ENCODE measurements around the gene GALNT9.
"Not testable (repeated sequence)": the region's sequence is repeated elsewhere in the genome, so short reads cannot be mapped to it uniquely, and the experiment has no call there.

Gene GALNT9

GRCh38 chr12:132248453-132249167 lies 80.8 kb downstream of the GALNT9 start:
- DNase-seq (ENCODE audit: low read depth), result no peak

DNA sequence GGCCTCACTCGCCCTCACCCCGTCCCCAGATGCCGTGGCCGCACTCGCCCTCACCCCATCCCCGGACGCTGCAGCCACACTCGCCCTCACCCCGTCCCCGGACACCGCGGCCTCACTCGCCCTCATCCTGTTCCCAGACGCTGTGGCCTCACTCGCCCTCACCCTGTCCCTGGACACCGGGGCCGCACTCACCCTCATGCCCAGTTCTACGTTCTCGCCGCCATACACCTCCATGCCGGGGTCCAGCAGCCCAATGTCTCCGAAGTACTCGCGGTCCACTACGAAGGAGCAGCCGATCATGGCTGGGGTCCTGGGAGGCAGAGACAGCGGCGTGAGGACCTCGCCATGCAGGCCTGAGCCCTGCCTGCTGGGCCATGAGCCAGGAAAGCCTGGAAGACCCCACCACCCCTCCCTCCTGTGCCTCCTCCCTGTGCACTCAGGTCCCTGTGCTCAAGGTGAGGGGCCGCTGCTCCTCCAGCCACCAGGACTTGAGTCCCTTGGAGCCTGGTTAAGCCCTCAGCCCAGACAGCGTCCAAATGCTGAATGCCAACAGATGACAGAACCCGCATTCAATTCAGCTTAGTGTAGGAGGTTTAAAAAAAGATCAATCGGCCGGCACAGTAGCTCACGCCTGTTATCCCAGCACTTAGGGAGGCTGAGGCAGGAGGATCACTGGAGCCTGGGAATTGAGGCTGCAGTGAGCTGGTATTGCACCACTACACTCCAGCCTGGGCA lies 81.5 kb downstream of the GALNT9 start:
- DNase-seq (ENCODE audit: low read depth), result no peak

GRCh38 chr12:132246997-132247717 lies 82.2 kb downstream of the GALNT9 start:
- DNase-seq (ENCODE audit: low read depth), result no peak

- DNase-seq (ENCODE audit: low read depth), result no peak
Measured at GRCh38 chr12:132245521-132246101, 83.8 kb downstream of the GALNT9 start.

- DNase-seq (ENCODE audit: low read depth), result no peak
Measured at GRCh38 chr12:132244724-132245295, 84.6 kb downstream of the GALNT9 start.

DNA sequence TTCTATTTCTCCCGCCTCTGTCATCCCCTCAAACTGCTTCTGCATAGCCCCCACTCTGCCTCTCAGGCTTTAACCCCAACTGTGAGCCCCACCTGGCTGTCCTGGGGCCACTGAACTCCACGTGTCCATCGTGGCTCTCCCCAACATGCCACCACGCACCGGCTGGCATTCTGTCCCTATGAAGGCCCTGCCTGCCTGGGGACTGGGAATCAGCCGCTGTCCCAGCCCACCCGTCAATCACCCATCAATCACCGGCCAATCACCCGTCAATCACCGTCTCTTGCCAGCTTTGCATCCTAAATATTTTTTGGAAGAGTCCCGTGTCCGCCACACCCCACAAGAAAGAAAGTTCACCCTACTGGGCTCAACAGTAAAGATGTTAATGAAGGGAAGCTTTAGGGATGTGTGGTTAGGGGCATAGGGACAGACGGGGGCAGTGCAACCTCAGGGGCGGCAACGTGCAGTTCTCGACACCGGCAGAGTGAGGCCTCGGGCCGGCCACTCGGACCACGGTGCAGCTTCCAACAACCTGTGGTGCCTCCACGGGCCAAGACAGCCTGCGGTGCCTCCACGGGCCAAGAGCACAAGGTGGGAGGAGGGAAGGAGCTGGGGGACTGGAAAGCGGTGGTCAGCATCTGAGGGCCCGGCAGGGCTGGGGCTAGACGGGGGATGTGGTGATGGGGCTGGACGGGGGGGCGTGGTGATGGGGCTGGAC lies 85.6 kb downstream of the GALNT9 start:
- DNase-seq (ENCODE audit: low read depth), result no peak

- DNase-seq (ENCODE audit: low read depth), result not testable (repeated sequence)
Measured at GRCh38 chr12:132243171-132243570, 86.2 kb downstream of the GALNT9 start.

DNA sequence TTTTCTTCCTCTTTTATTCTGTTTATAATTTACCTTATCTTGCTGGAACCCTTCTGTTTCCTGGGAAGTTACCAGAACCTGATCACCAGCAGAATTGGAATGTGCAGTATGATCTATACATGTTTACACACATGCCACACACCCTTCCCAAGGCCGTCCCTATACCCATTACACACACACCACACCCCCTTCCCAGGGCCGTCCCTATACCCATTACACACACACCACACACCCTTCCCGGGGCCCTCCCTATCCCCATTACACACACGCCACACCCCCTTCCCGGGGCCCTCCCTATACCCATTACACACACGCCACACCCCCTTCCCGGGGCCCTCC lies 88.8 kb downstream of the GALNT9 start:
- not testable (repeated sequence) for DNase-seq (ENCODE audit: low read depth)

DNA sequence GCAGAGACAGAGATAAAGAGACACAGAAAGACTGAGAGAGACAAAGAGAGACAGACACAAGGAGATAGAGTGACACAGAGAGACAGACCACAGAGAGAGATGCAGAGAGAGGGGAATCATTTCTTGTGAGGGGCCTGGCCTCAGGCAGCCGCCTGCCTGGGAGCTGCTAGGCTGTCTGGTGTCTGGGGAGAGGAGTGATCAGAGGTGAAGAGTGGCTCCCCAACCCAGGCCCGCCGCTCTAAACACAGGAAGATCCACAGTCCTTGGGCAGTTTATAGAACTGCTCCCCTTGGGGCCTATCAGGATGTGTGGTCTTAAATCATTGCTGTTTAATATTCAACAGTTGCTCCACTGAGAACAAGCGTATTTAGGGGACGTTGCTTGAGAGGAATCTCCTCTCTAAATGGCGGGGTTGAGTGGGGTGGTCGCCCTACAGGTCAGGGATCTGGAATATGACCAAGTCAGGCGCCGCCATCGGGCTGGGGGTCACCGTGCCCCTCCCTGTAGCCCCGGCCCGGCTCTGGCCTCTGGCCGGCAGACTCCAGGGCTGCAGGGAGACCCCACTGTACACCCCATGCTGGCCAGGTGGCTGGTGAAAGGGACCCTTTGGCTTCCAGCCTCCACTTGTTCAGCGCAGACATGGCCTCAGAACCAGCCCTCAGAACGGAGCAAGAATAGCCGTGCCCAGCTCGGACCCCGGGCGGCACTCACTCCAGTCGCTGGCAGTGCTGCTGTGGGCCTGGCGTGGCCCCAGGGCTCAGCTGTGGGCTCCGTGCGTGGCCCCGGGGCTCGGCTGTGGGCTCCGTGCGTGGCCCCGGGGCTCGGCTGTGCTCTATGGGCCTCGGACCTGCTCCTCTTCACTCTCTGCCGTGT lies 89.4 kb downstream of the GALNT9 start:
- DNase-seq (ENCODE audit: low read depth), result no peak

GRCh38 chr12:132239392-132239791 lies 90.0 kb downstream of the GALNT9 start:
- DNase-seq (ENCODE audit: low read depth), result no peak

DNA sequence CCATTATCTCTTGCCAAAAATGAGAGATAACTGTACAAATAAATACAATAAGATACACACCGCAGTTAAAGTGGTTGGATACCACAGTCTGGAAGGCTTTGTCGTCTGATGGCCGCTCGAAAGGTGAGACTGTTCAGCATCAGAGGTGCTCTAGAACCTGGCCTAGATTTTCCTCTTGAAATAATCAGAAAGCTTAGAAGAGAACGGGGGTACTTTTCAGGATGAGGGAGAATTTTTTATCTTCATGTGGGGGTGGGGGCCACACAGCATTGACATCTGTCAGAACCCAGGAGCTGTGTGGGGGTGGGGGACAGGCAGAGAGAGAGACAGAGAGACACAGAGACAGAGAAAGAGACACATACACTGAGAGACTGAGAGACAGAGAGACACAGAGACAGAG lies 90.5 kb downstream of the GALNT9 start:
- no peak for DNase-seq (ENCODE audit: low read depth)

GRCh38 chr12:132238488-132238854 lies 90.9 kb downstream of the GALNT9 start:
- no peak for DNase-seq (ENCODE audit: low read depth)

GRCh38 chr12:132237772-132238487 lies 91.5 kb downstream of the GALNT9 start:
- no peak for DNase-seq (ENCODE audit: low read depth)

- DNase-seq (ENCODE audit: low read depth), result no peak
Measured at GRCh38 chr12:132236930-132237771, 92.2 kb downstream of the GALNT9 start.

DNA sequence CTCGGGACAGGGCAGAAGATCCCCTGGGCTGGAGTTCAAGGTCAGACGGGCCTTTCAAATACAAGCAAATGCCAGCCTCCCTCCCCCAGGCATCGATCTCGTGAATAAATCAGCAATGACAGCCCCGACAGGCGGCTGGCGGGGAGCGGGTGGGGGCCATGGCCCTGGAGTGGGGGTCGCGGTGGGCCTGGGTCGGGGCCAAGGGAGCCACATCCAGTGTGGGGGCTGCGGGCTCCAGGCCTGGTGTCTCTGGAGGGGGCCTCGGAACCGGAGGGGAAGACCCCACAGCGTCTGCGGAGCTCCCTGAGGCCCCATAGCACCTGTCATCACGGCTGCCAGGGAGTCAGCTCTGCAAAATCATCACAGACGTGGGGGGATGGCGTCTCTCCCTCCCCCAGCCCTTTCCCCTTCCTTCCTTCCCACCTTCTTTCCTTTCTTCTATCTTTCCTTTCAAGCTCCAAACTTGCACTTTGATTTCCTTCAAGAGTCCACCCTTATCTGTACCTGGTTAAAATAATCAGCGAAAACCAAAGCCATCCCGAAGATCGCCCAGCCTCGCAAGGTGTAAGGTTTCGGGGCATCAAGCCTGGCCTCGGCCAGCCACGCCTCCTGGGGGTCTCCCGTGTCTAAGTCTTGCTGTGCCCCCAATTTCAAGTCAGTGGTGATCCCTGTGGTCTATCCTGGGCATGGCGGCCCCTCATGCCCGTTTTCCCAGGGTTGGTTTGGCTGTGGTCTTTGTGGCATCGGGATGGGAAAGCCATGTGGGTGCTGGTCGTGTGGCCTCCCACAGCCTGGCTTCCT lies 93.1 kb downstream of the GALNT9 start:
- no peak for DNase-seq (ENCODE audit: low read depth)

DNA sequence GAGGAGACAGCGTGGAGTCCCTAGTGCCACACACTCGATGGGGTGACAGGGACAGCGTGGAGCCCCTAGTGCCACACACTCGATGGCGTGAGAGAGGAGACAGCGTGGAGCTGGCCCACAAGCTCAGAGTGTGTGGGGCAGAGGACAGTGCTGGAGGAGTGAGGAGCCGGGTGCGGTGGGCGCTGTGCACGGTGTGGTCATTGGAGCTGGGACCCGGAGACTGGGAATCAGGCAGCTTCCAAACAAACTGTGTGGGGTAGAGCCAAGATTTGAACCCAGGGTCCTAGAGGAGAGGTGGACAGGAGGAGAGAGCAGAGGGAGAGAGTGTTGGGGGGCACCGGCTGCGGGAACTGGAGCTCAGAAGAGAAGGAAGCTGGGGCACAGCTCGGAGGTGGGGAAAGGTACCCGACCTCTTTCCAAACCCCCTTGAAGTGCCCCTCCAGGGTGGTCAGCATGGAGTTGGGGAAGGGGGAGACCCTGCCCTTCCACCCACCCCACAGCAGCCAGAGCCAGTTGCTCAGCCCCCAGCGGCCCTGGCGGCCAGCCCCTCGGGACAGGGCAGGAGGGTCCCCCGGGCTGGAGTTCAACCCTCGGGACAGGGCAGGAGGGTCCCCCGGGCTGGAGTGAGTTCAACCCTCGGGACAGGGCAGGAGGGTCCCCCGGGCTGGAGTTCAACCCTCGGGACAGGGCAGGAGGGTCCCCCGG lies 94.1 kb downstream of the GALNT9 start:
- no peak for DNase-seq (ENCODE audit: low read depth)

GRCh38 chr12:132230381-132230780 lies 99.0 kb downstream of the GALNT9 start:
- DNase-seq (ENCODE audit: low read depth), result no peak

DNA sequence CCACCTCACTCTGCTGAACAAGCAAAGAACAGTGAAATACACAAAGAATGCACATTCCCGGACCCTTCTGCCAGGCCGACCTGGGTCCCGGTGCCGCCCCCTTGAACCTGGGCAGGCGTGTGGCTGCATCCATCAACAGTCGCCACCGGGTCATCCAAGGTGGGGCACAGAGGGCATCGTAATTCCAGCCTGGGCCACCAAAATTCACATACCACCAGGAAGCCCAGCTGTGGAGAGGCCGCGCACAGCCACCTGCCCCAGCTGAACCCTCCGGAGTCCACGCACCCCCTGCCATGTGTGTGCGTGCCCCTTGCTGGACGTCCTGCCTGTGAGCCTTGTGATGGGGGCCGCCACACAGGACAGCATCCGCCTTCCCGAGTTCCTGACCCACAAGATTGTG lies 99.5 kb downstream of the GALNT9 start:
- DNase-seq (ENCODE audit: low read depth), result no peak
